Karpas-422 (cell line): Measurements from ENCODE around the gene GSTM2. TPM values are rescaled to one million over a fixed set of nuclear protein-coding genes. Genes with fewer than 3 reads are reported as not detected.

ENCODE experiments used
- DNase-seq: peaks from one replicate; pipeline ENCODE4 v3.0.0-alpha.2; 2015
- H2AFZ ChIP-seq: fragments of 200-600 bp; sonication (generic); 2 replicates; pipeline ENCODE4 v1.6.1; 2014; ENCODE audit warnings: antibody characterized with exemption, low read length, mixed read lengths
- H3K27ac ChIP-seq: fragments of 200-600 bp; sonication (generic); 2 replicates; pipeline ENCODE4 v1.5.1; 2014; ENCODE audit warnings: mild to moderate bottlenecking, low read length, moderate library complexity
- H3K27me3 ChIP-seq: fragments of 200-600 bp; sonication (generic); 2 replicates; pipeline ENCODE4 v1.6.1; 2014; ENCODE audit warnings: low read length, mixed read lengths
- H3K36me3 ChIP-seq: fragments of 200-600 bp; sonication (generic); 2 replicates; pipeline ENCODE4 v1.6.1; 2014; ENCODE audit warnings: low read length, mixed read lengths; ENCODE audit not compliant: insufficient read depth
- H3K4me1 ChIP-seq: fragments of 200-600 bp; sonication (generic); 2 replicates; pipeline ENCODE4 v1.6.1; 2014; ENCODE audit warnings: mild to moderate bottlenecking, low read length, mixed read lengths
- H3K4me2 ChIP-seq: fragments of 200-600 bp; sonication (generic); 2 replicates; pipeline ENCODE4 v1.6.1; 2014; ENCODE audit warnings: low read length, low read depth, mild to moderate bottlenecking; ENCODE audit not compliant: poor library complexity, severe bottlenecking
- H3K4me3 ChIP-seq: fragments of 200-600 bp; sonication (generic); 2 replicates; pipeline ENCODE4 v1.5.1; 2014; ENCODE audit warnings: mild to moderate bottlenecking, antibody characterized with exemption, low read length, mixed read lengths
- H3K79me2 ChIP-seq: fragments of 200-600 bp; sonication (generic); 2 replicates; pipeline ENCODE4 v1.6.1; 2014; ENCODE audit warnings: mild to moderate bottlenecking, low read length, mixed read lengths
- H3K9ac ChIP-seq: fragments of 200-600 bp; sonication (generic); 2 replicates; pipeline ENCODE4 v1.6.0; 2014; ENCODE audit warnings: low read length
- H3K9me2 ChIP-seq: fragments of 200-600 bp; sonication (generic), shearing (Covaris generic); replicated peaks from 2 replicates; pipeline ENCODE4 v1.6.0; 2014; ENCODE audit warnings: mild to moderate bottlenecking, low read length, moderate library complexity; ENCODE audit not compliant: insufficient read depth
- H3K9me3 ChIP-seq: fragments of 300-700, 200-600 bp; sonication (generic); 2 replicates; pipeline ENCODE4 v1.6.1; 2014; ENCODE audit warnings: low read length, mixed read lengths
- H4K20me1 ChIP-seq: fragments of 200-600 bp; sonication (generic); 2 replicates; pipeline ENCODE4 v1.6.1; 2014; ENCODE audit warnings: mild to moderate bottlenecking, antibody characterized with exemption, low read length, low read depth; ENCODE audit not compliant: insufficient read depth
- total RNA-seq: library from RNA; depleted of rRNA; stranded (reverse); fragments of >200 nt; shearing (Covaris generic); gene quantifications from 2 replicates; pipeline ENCODE4 v1.2.3, GENCODE V29; 2014; ENCODE audit warnings: low replicate concordance

Gene GSTM2
- total RNA-seq, 1 experiment from 2014 or later = 7.3 TPM

DNA sequence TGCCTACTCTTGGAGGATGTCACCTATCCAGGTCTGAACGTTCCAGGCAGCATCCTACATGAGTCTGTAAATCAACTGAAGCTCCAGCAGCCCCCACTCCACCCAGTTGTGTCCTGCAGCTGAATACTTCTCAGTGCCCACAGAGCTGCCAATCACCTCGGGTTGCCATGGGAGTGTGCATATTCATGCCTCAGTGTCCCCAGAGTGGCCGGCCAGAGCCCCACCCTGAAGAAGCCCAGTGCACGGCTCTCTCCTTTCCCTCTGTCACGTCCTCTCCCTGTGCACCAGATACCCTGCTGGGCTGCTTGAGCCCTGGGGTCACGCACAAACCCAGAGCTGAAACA lies 28.0 kb upstream of the GSTM2 start:
- Histone ChIP-seq H3K79me2 (no peaks in the 10 kb centered on the region), H3K9me3 (no peaks in the 10 kb centered on the region), H3K4me3 (no peak overlapping the region), H3K27me3 (no peaks in the 10 kb centered on the region), H3K9me2 (no peaks in the 10 kb centered on the region), H4K20me1 (no peaks in the 10 kb centered on the region), H3K9ac (no peak overlapping the region), H3K4me2 (no peak overlapping the region), H3K4me1 (peaks cover 4% of the 10 kb centered on the region), H3K27ac (no peak overlapping the region), H2AFZ (no peak overlapping the region), H3K36me3 (no peaks in the 10 kb centered on the region)
- DNase-seq = no peak

DNA sequence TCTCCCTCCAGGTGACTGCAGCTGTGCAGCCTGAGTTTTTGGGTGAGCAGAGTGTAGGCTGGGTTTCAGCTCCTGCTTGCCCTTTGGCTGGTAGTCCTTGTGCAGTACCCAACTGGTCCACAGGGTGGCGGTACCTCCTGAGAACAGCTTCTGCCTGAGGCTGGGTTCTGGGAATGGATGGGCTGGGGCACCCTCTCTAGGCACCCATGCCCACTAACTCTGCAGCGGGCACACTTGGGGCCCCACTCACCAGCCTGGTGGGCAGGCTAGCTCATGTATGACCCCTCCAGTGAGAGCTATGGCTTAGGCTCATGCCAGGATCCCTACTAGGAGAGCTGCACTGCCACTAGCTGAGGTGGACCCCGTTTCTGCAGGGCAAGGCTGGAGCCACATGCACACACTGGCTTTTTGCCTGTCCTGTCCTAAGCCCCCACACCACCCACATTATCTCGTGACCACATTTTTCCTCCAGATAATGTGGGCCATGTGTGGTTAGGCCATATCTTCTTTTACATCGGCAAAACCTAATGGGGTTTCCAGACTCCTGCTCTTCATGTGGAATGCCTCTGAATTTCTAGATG lies 27.5 kb upstream of the GSTM2 start:
- DNase-seq = peak; percentile 93
- Histone ChIP-seq H3K4me3 (no peak overlapping the region), H3K36me3 (no peaks in the 10 kb centered on the region), H3K27ac (no peak overlapping the region), H2AFZ (no peak overlapping the region), H3K79me2 (no peaks in the 10 kb centered on the region), H3K9me2 (no peaks in the 10 kb centered on the region), H3K4me1 (peaks cover 4% of the 10 kb centered on the region; the same call in 1 of the 2 replicates), H3K9ac (0 out of 2 replicates have a peak overlapping the region, but pooled peaks have one; percentile 6), H3K4me2 (no peak overlapping the region), H3K27me3 (no peaks in the 10 kb centered on the region), H4K20me1 (no peaks in the 10 kb centered on the region), H3K9me3 (no peaks in the 10 kb centered on the region)

- no peak for DNase-seq
- Histone ChIP-seq H3K79me2 (no peaks in the 10 kb centered on the region), H2AFZ (no peak overlapping the region), H3K4me1 (peaks cover 4% of the 10 kb centered on the region; the same call in 1 of the 2 replicates), H3K4me2 (no peak overlapping the region), H3K9me2 (no peaks in the 10 kb centered on the region), H3K9me3 (no peaks in the 10 kb centered on the region), H4K20me1 (no peaks in the 10 kb centered on the region), H3K4me3 (no peak overlapping the region), H3K9ac (no peak overlapping the region), H3K27ac (no peak overlapping the region), H3K36me3 (no peaks in the 10 kb centered on the region), H3K27me3 (no peaks in the 10 kb centered on the region)
Measured at GRCh38 chr1:109641078-109641740, 26.6 kb upstream of the GSTM2 start.

GRCh38 chr1:109641861-109642260 lies 26.0 kb upstream of the GSTM2 start:
- no peaks in the 10 kb centered on the region for H3K9me3 ChIP-seq
- no peaks in the 10 kb centered on the region for H3K9me2 ChIP-seq
- no peak for DNase-seq
- no peaks in the 10 kb centered on the region for H3K79me2 ChIP-seq
- no peaks in the 10 kb centered on the region for H4K20me1 ChIP-seq
- no peak overlapping the region for H3K4me3 ChIP-seq
- H3K27ac ChIP-seq = no peak overlapping the region
- H3K9ac ChIP-seq = no peak overlapping the region
- peaks cover 4% of the 10 kb centered on the region; the same call in 1 of the 2 replicates for H3K4me1 ChIP-seq
- no peak overlapping the region for H2AFZ ChIP-seq
- no peak overlapping the region for H3K4me2 ChIP-seq
- no peaks in the 10 kb centered on the region for H3K36me3 ChIP-seq
- H3K27me3 ChIP-seq = no peaks in the 10 kb centered on the region

GRCh38 chr1:109642626-109643025 lies 25.2 kb upstream of the GSTM2 start:
- Histone ChIP-seq H3K9me3 (no peaks in the 10 kb centered on the region), H2AFZ (no peak overlapping the region), H3K79me2 (no peaks in the 10 kb centered on the region), H3K36me3 (no peaks in the 10 kb centered on the region), H3K27me3 (no peaks in the 10 kb centered on the region), H3K4me1 (peaks cover 4% of the 10 kb centered on the region; the same call in 1 of the 2 replicates), H4K20me1 (no peaks in the 10 kb centered on the region), H3K4me3 (no peak overlapping the region), H3K4me2 (no peak overlapping the region), H3K9me2 (no peaks in the 10 kb centered on the region), H3K9ac (no peak overlapping the region), H3K27ac (no peak overlapping the region)
- no peak for DNase-seq

GRCh38 chr1:109643385-109644230 lies 24.2 kb upstream of the GSTM2 start:
- Histone ChIP-seq H3K36me3 (no peaks in the 10 kb centered on the region), H3K4me1 (peaks cover 4% of the 10 kb centered on the region; the same call in 1 of the 2 replicates), H3K27me3 (no peaks in the 10 kb centered on the region), H3K9me2 (no peaks in the 10 kb centered on the region), H3K9ac (no peak overlapping the region), H2AFZ (no peak overlapping the region), H3K79me2 (no peaks in the 10 kb centered on the region), H3K4me3 (no peak overlapping the region), H3K4me2 (peak overlapping the region; percentile 24), H3K9me3 (no peaks in the 10 kb centered on the region), H4K20me1 (no peaks in the 10 kb centered on the region), H3K27ac (no peak overlapping the region)
- peak; percentile 94 for DNase-seq

GRCh38 chr1:109644670-109645069 lies 23.2 kb upstream of the GSTM2 start:
- no peak overlapping the region for H3K9ac ChIP-seq
- H3K36me3 ChIP-seq = no peaks in the 10 kb centered on the region
- no peak overlapping the region for H3K27ac ChIP-seq
- DNase-seq = no peak
- no peaks in the 10 kb centered on the region for H3K79me2 ChIP-seq
- H4K20me1 ChIP-seq = no peaks in the 10 kb centered on the region
- H3K4me2 ChIP-seq = no peak overlapping the region
- H3K9me3 ChIP-seq = no peaks in the 10 kb centered on the region
- H3K4me1 ChIP-seq = peaks cover 8% of the 10 kb centered on the region; the same call in 1 of the 2 replicates
- no peak overlapping the region for H3K4me3 ChIP-seq
- no peak overlapping the region for H2AFZ ChIP-seq
- no peaks in the 10 kb centered on the region for H3K9me2 ChIP-seq
- H3K27me3 ChIP-seq = no peaks in the 10 kb centered on the region

DNA sequence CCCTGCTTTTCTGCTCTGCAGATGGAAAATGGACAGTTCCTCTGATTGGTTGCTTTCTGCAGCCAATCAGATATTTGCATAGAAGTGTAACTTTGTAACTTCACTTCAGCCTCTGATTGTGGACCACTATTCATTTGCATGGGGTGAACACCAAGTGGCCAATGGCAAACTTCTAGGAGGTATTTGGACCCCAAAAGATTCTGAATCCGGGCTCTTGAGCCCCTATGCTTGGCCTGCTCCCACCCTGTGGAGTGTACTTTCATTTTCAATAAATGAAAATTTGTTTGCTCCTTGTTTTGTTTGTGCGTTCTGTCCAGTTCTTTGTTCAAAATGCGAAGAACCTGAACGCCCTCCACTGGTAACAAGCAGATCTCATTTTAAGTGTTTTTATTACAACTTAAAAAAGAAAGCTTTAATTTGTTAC lies 18.4 kb upstream of the GSTM2 start:
- Histone ChIP-seq H3K9me2 (no peaks in the 10 kb centered on the region), H4K20me1 (no peaks in the 10 kb centered on the region), H3K4me2 (no peak overlapping the region), H3K27me3 (no peaks in the 10 kb centered on the region), H3K9ac (no peak overlapping the region), H3K9me3 (no peaks in the 10 kb centered on the region), H3K79me2 (no peaks in the 10 kb centered on the region), H3K36me3 (no peaks in the 10 kb centered on the region), H3K4me3 (no peak overlapping the region), H2AFZ (no peak overlapping the region), H3K4me1 (0 out of 2 replicates have a peak, but pooled peaks cover 5% of the 10 kb centered on the region), H3K27ac (no peak overlapping the region)
- DNase-seq = no peak
